GM19372 (cell line): ENCODE results near the gene PANK3.
"Not testable (repeated sequence)": the region's sequence is repeated elsewhere in the genome, so short reads cannot be mapped to it uniquely, and the experiment has no call there.

Experiments
- ATAC-seq: cut with Tn5 transposase; IDR thresholded peaks from one replicate; pipeline ENCODE4 v1.9.1; 2021; ENCODE audit warnings: mild to moderate bottlenecking, low read depth, moderate library complexity; ENCODE audit not compliant: unreplicated experiment

The PANK3 gene

DNA sequence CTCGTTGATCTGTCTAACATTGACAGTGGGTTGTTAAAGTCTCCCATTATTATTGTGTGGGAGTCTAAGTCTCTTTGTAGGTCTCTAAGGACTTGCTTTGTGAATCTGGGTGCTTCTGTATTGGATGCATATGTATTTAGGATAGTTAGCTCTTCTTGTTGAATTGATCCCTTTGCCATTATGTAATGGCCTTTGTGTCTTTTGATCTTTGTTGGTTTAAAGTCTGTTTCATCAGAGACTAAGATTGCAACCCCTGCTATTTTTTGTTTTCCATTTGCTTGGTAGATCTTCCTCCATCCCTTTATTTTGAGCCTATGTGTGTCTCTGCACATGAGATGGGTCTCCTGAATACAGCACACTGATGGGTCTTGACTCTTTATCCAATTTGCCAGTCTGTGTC lies 17.0 kb upstream of the PANK3 start:
- not testable (repeated sequence) for ATAC-seq

DNA sequence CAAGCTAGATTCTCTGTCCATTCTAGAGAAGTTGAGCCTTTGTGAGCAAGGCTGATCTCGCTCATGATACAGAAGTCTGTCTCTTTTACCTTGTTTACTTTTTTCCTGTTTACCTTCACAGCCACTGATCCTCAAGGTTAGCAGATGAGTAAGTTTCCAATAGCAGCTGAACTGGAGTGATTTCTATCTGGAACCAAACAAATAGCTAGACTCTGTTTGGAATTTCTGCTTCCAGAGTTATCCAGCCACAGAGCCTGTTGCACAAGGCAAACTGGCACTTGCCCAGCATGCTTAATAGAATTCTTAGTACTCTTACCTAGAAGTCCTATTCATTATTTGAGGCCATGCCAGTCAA lies 12.8 kb upstream of the PANK3 start:
- ATAC-seq: no peak

DNA sequence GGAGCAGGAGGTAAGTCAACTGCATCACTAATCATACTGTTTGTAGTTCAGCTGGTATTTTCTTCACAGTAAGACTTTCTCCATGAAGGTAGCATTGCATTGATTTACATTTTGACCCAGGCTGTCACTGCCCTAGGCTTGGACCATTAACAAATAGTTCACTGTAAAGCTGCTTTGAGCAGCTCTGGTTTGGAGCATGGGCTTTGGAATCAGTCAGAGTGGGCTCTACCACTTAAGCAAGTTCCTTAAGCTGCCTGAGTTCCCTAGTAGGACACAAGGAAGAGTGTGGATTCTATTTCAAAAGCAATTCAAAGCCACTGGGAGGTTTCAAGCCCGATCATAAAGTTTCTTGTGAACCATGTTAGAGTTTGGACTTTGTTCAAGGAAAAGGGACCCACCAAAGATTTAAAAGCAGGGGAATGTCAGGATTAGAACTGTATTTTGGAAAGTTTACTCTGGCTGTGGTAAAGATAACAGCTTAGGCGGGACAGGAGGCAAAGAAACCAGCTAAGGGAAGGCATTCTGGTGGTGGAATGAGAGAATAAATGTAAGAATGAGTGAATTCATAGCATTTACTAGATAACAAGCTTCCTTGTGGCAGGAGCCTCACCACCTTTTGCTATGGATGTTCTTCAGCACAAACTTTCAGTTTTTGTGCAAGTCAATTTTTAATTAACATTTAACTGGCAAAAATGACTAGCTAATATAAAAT lies 12.3 kb upstream of the PANK3 start:
- ATAC-seq: no peak

DNA sequence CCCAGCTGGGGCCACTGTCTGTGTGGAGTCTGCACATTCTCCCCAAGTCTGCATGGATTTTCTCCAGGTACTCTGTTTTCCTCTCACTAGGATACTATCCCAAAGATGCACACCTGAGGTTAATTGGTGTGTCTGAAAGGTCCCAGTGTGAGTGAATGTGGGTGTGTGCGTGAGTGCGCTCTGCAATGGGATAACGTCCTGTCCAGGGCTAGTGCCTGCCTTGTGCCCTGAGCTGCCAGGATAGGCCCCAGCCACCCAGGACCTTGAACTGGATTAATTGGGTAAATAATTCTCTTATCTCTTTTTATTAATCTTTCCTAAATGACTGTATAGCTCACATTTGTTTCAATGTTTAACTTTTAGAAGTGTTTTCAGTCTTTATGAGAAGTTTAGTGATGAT lies 11.5 kb upstream of the PANK3 start:
- ATAC-seq: no peak

DNA sequence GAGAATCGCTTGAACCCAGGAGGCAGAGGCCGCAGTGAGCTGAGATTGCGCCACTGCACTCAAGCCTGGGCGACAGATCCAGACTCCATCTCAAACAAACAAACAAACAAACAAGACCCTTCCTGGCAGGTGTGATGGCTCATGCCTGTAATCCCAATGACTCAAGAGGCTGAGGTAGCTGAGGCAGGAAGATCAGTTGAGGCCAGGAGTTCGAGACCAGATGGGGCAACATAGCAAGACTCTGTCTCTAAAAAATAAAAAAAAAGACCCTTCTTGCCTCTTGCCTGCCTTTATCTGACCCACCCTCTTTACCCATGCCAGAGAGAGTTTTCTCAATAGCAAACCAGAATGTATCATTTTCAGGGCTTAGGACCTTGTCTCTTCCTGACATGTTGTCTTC lies 8.8 kb upstream of the PANK3 start:
- ATAC-seq: no peak

DNA sequence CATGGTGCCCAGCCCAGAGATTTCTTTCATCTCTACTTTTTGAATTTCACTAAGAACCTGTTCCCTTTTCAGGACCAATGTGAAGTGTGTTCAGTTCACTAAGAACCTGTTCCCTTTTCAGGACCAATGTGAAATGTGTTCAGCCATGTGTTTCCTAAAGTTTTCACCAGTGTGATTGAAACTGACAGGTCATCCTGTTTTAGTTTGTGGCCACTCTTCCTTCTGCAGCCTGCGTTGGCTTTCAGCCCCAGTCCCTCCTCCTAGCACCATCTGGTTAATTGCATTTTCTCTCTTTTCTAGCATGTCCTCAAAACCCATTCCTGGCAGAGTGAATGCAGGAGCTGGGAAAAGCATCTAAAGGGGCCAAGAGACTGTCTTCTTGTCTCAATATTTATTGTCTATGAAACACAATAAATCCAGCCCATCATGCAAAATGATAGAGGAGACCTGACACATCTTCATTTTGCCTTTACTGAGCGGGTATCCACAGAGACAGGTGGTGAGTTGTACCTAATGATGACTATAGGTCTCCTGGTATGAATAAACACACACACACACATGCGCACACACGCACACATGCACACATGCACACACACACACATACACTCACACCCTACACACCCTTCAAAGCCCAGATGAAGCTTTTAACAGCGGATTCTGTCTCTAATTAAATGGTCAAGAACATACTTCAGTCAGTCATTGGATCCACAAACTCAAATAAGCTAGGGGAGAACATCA lies 6.1 kb upstream of the PANK3 start:
- no peak for ATAC-seq

DNA sequence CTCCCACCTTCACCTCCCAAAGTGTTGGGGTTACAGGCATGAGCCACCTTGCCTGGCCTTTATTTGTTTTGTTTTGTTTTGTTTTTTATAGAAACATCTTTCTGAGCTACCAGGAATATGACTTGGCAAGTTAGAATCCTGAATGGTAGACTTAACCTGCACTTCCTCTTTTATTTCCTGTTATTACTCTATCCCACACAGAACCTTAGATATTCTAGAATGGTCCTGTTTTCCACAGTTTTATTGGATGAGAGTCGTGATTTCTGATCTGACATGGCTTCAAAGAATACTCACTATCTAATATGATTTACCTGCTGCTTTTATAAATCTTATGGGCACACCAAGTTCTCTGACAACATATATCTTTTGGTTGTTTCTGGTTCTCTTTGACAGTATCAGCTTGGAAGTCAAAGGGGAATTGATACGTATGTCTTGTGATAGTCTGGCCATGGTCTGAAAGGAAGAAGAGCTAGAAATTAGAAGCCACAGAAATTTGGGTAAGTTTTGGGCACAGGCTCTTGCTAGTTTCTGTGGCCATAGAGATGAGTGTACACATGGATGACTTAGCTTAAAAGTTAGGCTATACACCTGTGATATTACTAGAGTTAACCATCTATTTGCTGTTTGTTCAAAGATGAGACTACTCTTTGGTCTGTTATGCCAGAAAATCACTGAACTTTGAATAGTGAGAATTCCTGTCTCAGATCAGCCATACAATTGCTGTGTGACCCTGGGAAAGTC lies 4.7 kb upstream of the PANK3 start:
- ATAC-seq: no peak

DNA sequence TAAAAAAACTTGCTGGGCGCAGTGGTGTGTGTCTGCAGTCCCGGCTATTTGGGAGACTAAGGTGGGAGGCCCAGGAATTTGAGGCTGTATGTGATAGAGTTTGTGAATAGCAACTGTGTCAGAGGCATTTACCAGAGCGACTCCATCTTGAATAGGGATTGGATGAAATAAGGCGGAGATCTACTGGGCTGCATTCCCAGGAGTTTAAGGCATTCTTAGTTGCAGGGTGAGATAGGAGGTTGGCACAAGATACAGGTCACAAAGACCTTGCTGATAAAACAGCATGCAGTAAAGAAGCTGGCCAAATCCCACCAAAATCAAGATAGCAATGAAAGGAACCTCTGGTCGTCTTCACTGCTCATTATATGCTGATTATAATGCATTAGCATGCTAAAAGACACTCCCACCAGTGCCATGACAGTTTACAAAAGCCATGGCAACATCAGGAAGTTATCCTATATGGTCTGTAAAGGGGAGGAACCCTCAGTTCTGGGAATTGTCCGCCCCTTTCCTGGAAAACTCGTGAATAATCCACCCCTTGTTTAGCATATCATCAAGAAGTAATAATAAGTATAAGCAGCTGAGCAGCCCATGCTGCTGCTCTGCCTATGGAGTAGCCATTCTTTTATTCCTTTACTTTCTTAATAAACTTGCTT lies 1.8 kb upstream of the PANK3 start:
- ATAC-seq: not testable (repeated sequence)

DNA sequence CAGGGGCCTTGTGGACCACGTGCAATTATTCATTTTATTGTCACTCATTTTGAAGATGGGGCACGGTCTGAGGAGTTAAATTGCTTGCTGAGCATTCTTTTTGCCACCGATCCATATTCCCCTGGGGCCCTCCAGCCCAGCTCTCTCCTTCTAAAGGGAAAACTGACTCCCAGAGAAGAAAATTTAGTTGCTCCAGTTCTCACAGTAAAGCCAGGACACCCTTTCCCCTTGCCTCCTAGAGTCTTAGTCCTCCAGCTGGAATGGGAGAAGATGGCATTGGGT lies 1.0 kb upstream of the PANK3 start:
- no peak for ATAC-seq

DNA sequence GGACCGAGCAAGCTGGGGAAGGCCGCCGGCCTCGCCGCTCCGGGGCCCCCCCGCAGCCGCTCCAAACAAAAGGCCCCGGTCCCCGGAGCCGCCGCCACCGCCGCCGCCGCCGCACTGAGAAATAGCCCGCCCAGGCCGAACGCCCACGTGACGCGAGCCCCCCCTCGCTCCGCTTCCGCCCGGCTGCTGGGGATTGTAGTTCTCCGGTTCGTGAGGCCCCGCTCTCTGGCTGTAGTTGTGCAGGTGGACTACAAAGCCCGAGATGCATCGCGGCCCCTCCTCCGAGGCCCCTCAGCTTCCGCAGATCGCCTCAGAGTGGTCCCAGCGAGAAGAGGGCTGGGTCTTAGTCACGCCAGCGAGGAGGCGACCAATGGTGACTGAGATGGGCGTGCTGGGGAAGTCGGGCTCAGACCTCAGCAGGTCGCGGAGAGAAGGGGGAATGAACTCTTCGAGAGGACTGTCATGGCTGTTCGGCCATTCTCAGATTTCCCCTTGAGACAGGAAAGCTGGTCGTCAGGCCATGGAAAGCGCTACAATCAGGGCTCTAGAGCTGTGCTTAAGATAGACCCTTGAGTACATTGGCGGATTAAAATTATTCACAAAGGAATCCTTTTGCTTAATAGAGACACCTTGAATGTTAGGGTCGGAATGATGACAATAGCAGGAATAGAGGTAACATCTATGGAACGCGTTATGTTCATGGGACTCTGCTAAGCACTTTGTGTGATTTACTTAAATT lies 489 bp upstream of the PANK3 start:
- ATAC-seq: peak; percentile 93

DNA sequence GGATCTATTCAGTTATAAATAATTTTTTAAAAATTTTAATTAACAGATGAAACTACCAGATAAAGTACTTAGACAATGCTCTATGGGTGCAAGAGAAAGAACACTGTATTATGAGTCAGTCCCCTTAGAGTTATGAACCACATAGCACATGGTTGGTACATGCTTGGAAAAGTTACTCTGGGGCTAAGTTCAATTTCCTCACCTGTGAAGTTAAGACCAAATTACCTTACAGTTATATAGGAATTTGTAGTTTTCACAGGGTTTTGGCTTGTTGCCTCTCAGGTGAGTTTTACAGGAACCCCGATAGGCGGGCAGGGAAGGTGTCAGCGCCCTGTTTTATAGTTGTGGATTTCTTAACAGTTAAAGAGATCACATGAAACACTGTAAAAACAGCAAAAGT lies 1.2 kb downstream of the PANK3 start:
- no peak for ATAC-seq

DNA sequence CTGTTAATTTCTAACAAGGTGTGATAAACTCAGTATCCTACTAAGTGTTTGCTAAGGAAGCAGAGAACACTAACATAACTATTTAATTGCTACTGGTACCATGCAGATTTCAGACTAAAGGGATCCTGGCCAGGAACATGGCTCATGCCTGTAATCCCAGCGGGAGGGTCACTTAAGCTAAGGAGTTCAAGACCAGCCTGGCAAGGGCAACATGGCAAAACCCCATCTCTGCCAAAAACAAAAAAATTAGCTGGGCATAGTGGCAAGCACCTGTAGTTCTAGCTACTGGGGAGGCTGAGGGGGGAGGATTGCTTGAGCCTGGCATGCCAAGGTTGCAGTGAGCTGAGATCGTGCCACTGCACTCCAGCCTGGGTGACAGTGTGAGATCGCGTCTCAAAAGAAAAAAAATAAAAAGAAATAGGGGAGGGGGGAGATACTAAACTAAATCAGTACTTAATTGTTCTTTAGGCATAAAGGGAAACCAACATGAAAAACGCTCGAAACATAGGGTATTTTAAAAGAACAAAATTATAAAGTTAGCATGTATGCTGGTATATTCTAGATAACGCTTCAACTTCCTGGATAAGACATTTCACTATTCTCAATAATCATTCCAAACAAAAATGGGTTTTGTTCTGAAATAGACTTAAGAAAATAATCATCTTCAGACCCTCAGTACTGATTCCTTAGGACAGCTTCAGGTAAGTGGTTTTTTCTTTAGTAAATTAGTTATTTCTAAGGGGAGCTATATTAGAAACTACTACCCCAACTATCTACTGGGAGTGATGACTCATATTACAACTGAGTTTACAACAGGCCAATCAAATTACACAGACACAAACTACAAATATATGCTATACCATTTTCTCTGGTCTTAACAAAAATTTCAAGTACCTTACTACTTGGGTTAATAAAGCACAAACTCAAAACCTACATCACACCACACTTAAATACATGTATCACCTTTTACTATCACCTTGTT lies 3.5 kb downstream of the PANK3 start:
- ATAC-seq: no peak

DNA sequence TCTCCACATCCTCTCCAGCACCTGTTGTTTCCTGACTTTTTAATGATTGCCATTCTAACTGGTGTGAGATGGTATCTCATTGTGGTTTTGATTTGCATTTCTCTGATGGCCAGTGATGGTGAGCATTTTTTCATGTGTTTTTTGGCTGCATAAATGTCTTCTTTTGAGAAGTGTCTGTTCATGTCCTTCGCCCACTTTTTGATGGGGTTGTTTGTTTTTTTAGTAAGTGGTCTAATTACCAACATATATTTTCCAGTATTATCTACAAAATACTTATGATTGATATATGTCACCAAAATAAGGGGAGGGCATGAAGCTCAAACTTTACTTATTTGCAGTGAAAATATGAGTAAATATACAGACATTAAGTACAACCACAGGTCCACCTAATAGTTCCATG lies 5.0 kb downstream of the PANK3 start:
- ATAC-seq: not testable (repeated sequence)

DNA sequence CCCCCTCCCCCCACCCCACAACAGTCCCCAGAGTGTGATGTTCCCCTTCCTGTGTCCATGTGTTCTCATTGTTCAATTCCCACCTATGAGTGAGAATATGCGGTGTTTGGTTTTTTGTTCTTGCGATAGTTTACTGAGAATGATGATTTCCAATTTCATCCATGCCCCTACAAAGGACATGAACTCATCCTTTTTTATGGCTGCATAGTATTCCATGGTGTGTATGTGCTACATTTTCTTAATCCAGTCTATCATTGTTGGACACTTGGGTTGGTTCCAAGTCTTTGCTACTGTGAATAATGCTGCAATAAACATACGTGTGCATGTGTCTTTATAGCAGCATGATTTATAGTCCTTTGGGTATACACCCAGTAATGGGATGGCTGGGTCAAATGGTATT lies 5.5 kb downstream of the PANK3 start:
- not testable (repeated sequence) for ATAC-seq

DNA sequence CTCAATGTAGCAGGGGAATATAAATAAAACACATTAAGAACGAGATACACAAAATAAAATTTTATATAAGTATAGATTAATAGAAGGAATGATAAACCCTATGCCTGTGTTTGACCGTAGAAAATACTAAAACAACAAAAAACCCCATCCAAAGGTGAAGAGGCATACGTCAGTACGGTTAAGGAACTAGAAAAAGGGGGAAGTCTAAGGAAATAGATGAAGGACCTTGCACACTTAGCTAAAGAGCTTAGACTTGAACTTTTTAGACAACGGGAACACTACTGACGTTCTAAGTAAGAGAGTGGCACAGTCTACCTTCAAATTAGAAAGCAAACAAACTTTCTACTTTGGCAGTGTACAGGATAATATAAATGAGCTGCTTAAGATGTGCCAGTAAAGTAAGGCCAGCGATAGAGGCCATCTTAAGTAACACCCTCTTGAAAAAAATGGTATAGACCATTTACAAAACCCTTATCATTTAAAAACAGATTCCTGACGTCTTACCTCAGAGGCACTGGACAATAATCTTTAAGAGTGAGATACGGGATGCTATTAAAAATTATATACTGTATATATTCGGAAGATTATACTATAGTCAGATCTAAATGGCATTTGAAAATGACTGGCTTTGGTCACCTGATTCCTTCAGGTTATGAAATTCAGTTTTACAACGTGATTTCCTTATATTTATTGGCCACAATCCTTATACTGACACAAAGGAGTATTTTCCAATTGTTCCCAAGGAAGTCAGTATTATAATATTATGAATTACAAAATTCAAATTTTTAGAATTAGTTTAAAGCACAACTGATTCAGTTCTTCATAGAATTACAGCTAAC lies 8.5 kb downstream of the PANK3 start:
- no peak for ATAC-seq

DNA sequence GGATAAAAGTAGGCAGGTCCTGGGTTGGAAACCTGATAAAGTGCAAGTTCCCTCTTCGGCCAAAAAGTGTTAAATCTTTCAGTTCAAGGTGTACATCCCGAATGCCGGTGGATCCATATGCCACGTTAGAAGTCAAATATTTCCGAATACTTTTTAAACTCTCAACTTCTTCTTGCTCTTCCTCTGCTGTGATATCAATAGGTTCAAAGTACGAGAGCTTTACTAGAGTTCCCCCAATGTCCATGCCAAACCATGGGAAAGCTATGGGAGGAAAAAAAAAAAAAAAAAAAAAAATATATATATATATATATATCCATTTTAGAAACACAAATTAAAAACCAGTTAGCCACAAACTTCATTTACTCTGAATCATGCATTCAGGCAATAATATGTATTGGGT lies 10.4 kb downstream of the PANK3 start:
- ATAC-seq: no peak

DNA sequence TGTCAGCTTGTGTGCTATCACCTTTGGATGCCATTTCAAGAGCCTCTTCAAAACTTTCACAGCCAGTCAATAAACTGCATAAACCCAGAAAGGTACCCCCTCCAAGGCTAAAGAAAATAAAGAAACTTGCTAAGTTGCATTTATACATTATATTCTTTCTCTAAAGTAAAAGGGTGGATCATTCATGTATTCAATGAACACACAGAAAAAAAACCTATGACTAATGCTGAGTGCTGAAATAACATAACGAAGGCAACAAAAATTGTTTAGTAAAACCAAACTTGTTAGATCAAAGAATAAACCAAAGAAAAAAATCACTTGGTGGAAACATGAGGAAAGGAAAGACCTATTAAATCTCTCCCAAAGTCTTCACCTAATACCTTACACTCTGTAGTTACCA lies 15.2 kb downstream of the PANK3 start:
- ATAC-seq: no peak

DNA sequence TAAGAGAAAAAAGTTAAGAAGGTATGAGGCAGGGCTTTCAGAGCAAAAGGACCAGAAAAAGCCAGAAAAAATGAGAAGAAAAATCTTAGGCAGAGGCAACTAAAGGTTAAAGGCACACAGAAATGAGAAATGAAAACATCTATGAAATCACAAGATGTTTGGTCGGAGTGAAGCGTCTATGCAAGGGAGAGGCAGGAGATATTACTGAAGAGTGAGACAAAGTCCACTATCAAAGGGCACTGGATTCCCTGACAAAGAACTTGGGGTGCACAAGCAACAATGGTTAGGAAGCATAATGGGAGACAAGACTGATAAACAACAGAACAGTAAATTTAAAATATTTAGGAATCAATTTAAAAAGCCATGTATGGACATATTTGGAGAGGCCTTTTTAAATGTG lies 16.9 kb downstream of the PANK3 start:
- no peak for ATAC-seq

DNA sequence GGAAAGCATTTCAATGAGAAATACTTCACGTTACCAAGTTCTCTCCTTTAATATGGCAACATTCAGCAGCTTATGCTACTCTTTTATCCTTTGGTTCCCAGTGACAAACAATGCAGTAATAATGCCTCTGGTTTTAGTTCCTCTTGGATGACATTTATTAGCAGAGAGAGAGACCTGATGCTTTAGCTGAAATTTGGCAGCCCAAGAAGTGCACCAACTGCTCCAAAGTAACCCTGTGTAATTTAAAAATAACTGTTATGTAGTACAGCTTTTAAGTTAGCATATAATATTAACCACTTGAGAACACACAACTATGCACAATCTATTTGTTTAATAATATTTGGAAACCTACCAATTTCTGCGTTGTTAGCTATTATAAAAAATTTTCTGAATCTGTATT lies 21.8 kb downstream of the PANK3 start:
- no peak for ATAC-seq
